ENCODE measurements around the gene TGFBI.

Gene TGFBI

GRCh38 chr5:136051486-136052220, 22.9 kb downstream of the TGFBI start:
- DNase-seq: no peak

- no peak for DNase-seq
Observed at GRCh38 chr5:136052692-136053335, 24.0 kb downstream of the TGFBI start.

GRCh38 chr5:136053336-136054141, 24.8 kb downstream of the TGFBI start:
- peak; percentile 31 for DNase-seq

GRCh38 chr5:136054142-136055019, 25.6 kb downstream of the TGFBI start:
- no peak for DNase-seq

- no peak for DNase-seq
Observed at GRCh38 chr5:136055612-136056309, 27.0 kb downstream of the TGFBI start.

- no peak for DNase-seq
Observed at GRCh38 chr5:136056336-136056735, 27.5 kb downstream of the TGFBI start.

- DNase-seq: no peak
Observed at GRCh38 chr5:136056771-136057335, 28.1 kb downstream of the TGFBI start.

GRCh38 chr5:136057401-136058038, 28.7 kb downstream of the TGFBI start:
- DNase-seq: no peak

- no peak for DNase-seq
Observed at GRCh38 chr5:136058039-136058971, 29.5 kb downstream of the TGFBI start.

GRCh38 chr5:136058972-136059354, 30.2 kb downstream of the TGFBI start:
- DNase-seq: no peak

GRCh38 chr5:136060963-136061362, 32.2 kb downstream of the TGFBI start:
- no peak for DNase-seq

GRCh38 chr5:136061630-136062365, 33.0 kb downstream of the TGFBI start:
- DNase-seq: no peak

- DNase-seq: peak; percentile 17
Observed at GRCh38 chr5:136062366-136063274, 33.8 kb downstream of the TGFBI start.

GRCh38 chr5:136063778-136064465, 35.1 kb downstream of the TGFBI start:
- no peak for DNase-seq

GRCh38 chr5:136064510-136064909, 35.7 kb downstream of the TGFBI start:
- no peak for DNase-seq

GRCh38 chr5:136065588-136065987, 36.8 kb downstream of the TGFBI start:
- no peak for DNase-seq

- DNase-seq: no peak
Observed at GRCh38 chr5:136066661-136067271, 38.0 kb downstream of the TGFBI start.

Measured in stimulated activated CD4-positive, alpha-beta T cell treated with anti-CD3 and anti-CD28 coated beads, Interleukin-1b, Interleukin-23, amount 100 ng/mL, for 48 hours (primary cell).